Cardiac septum (tissue), 1 donor: ENCODE measurements around the gene PCDHA4. TPM values are rescaled to one million over a fixed set of nuclear protein-coding genes. Genes with fewer than 3 reads are reported as not detected.
A peak's percentile ranks its signal among the peaks of the same experiment; 100 is the strongest.
"Not testable (repeated sequence)": the region's sequence is repeated elsewhere in the genome, so short reads cannot be mapped to it uniquely, and the experiment has no call there.

Experiments
- DNase-seq: peaks from one replicate; pipeline ENCODE4 v3.0.0-alpha.2; 2020; ENCODE audit warnings: low spot score
- intact Hi-C: fragments of 100-400 bp; cut with DNase I; formaldehyde crosslinking; loops from one replicate; pipeline ENCODE4 v1.14.0; 2022
- total RNA-seq: library from RNA; stranded (reverse); fragmentation: NEBNext Ultra II Directional; extraction: Animal tissue kit (Norgen Biotek cat#: 25700); gene quantifications from one replicate; pipeline ENCODE4 v1.2.1, GENCODE V29; 2021
- donor health status: DM: no; HTN: no; CAD: no.

Gene PCDHA4
- total RNA-seq, 1 donor from 2014 or later, result 0.05 TPM

DNA sequence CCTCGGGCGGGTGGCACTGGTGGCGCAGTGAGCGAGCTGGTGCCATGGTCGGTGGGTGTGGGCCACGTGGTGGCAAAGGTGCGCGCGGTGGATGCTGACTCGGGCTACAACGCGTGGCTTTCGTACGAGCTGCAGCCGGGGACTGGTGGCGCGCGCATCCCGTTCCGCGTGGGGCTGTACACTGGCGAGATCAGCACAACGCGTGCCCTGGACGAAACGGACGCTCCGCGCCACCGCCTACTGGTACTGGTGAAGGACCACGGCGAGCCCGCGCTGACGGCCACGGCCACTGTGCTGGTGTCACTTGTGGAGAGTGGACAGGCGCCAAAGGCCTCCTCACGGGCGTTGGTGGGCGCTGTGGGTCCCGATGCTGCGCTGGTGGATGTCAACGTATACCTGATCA, 2.0 kb downstream of the PCDHA4 start:
- intact Hi-C loops, result no loop called here
- DNase-seq, result no peak

DNA sequence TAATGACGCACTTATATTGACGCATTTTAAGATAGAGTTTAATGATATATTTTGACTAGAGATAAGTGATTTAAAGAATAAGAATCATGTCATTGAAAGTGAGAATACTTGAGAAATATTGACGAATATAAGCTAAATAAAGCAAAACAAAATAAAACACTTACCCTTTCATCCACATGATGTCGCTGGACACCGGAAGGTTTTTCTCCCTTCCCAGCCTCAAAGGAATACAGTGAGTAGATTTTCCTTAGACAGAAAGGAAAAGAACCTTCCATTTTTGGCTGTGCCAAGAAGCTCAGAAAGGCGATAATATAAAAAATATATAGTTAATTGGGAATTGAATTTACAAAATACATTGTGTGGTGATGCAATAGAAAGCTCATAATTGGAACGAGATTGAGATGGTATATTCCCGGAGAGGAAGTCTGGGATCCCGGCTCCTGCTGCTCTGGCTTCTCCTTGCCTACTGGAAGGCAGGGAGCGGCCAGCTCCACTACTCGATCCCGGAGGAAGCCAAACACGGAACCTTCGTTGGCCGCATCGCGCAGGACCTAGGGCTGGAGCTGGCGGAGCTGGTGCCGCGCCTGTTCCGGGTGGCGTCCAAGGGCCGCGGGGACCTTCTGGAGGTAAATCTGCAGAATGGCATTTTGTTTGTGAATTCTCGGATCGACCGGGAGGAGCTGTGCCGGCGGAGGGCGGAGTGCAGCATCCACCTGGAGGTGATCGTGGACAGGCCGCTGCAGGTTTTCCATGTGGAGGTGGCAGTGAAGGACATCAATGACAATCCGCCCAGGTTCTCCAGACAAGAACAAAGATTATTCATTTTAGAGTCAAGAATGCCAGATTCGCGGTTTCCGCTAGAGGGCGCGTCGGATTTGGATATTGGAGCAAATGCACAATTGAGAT, 14.8 kb downstream of the PCDHA4 start, which contains the start of gene PCDHA5:
Gene PCDHA5, plus strand, starts transcription at position 239 of the 906 bp plus-strand sequence.
- no peak for DNase-seq
- intact Hi-C loops, result no loop called here

DNA sequence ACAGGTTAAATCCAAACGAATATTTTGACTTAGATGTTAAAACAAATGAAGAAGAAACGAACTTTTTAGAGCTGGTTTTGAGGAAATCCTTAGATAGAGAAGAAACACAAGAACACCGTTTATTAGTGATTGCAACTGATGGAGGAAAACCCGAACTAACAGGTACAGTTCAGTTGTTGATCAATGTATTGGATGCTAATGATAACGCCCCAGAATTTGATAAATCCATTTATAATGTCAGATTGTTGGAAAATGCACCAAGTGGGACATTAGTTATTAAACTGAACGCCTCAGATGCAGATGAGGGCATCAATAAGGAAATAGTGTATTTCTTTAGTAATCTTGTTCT, 15.4 kb downstream of the PCDHA4 start:
- intact Hi-C loops, result no loop called here
- DNase-seq, result no peak

DNA sequence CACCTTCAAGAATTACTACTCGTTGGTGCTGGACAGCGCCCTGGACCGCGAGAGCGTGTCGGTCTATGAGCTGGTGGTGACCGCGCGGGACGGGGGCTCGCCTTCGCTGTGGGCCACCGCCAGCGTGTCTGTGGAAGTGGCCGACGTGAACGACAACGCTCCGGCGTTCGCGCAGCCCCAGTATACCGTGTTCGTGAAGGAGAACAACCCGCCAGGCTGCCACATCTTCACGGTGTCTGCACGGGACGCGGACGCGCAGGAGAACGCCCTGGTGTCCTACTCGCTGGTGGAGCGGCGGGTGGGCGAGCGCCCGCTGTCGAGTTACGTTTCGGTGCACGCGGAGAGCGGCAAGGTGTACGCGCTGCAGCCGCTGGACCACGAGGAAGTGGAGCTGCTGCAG, 16.1 kb downstream of the PCDHA4 start:
- DNase-seq, intact Hi-C loops: not testable (repeated sequence)

DNA sequence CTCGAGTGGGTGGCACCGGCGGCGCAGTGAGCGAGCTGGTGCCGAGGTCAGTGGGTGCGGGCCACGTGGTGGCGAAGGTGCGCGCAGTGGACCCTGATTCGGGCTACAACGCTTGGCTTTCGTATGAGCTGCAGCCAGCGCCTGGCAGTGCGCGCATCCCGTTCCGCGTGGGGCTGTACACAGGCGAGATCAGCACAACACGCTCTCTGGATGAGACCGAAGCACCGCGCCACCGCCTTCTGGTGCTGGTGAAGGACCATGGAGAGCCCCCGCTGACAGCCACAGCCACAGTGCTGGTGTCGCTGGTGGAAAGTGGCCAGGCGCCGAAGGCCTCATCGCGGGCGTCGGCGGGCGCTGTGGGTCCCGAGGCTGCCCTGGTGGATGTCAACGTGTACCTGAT, 16.6 kb downstream of the PCDHA4 start:
- no peak for DNase-seq
- intact Hi-C loops, result no loop called here

DNA sequence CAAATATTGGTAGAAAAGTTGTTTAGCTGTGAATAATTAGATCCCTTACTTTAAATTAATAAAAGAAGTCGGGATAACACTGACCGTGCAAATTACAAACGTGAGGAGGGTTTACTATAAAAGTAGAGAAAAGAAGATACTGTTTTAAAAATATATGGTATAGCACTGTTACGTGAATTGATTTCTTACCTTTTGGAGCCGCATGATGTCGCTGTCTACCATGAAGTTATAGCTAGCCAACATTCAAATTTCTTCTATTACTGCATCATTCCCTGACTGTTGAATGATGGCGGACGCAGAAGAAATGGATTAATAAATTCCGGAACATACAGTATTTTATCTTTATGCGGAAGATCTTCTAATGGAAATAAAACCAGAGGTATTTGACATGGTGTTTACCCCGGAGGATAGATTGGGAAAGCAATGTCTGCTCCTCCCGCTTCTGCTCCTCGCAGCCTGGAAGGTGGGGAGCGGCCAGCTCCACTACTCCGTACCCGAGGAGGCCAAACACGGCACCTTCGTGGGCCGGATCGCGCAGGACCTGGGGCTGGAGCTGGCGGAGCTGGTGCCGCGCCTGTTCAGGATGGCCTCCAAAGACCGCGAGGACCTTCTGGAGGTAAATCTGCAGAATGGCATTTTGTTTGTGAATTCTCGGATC, 21.0 kb downstream of the PCDHA4 start, which contains the start of gene PCDHA6:
Gene PCDHA6, plus strand, starts transcription at position 257 of the 658 bp plus-strand sequence. Its CDS starts 132 bp downstream, at position 389.
- no peak for DNase-seq
- intact Hi-C loops, result no loop called here

DNA sequence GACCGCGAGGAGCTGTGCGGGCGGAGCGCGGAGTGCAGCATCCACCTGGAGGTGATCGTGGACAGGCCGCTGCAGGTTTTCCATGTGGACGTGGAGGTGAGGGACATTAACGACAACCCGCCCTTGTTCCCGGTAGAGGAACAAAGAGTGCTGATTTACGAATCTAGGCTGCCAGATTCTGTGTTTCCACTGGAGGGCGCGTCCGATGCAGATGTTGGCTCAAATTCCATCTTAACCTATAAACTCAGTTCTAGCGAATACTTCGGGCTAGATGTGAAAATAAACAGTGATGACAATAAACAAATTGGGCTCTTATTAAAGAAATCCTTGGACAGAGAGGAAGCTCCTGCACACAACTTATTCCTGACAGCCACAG, 21.5 kb downstream of the PCDHA4 start:
- intact Hi-C loops, result no loop called here

DNA sequence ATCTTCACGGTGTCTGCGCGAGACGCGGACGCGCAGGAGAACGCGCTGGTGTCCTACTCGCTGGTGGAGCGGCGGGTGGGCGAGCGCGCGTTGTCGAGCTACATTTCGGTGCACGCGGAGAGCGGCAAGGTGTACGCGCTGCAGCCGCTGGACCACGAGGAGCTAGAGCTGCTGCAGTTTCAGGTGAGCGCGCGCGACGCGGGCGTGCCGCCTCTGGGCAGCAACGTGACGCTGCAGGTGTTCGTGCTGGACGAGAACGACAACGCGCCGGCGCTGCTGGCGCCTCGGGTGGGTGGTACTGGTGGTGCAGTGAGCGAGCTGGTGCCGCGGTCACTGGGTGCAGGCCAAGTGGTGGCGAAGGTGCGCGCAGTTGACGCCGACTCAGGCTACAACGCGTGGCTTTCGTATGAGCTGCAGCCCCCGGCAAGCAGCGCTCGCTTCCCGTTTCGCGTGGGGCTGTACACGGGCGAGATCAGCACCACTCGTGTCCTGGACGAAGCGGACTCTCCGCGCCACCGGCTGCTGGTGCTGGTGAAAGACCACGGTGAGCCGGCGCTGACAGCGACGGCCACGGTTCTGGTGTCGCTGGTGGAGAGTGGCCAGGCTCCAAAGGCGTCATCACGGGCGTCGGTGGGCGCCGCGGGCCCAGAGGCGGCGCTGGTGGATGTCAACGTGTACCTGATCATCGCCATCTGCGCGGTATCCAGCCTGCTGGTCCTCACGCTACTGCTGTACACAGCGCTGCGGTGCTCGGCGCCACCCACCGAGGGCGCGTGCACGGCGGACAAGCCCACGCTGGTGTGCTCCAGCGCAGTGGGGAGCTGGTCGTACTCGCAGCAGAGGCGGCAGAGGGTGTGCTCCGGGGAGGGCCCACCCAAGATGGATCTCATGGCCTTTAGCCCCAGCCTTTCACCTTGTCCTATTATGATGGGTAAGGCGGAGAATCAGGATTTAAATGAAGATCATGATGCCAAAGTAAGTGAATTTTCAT, 22.9 kb downstream of the PCDHA4 start:
- DNase-seq, intact Hi-C loops: not testable (repeated sequence)

More for the DNA sequence above, 21.5 kb downstream of the PCDHA4 start:
- no peak for DNase-seq

DNA sequence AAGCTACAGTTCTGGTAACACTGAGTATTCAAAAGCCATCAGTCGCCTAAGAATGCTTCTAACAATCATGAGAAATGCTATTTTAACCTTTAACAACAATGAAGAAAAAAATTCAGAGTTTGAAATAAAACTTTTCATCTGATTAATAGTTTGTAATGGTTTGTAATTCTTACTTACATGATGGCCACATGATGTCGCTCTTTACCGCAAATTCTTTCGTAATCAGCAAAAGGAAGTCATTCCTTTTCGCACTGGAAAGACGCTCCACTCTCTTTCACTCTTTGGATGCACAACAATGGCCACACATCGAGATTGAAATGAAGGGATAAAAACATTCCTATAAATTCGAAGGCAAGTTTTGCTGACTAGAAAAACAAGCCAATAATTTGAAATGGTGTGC, 27.1 kb downstream of the PCDHA4 start, which contains the start of gene PCDHA7:
Gene PCDHA7, plus strand, starts transcription at position 277 of the 400 bp plus-strand sequence. Its CDS starts 115 bp downstream, at position 392.
- intact Hi-C loops, result no loop called here
- no peak for DNase-seq

DNA sequence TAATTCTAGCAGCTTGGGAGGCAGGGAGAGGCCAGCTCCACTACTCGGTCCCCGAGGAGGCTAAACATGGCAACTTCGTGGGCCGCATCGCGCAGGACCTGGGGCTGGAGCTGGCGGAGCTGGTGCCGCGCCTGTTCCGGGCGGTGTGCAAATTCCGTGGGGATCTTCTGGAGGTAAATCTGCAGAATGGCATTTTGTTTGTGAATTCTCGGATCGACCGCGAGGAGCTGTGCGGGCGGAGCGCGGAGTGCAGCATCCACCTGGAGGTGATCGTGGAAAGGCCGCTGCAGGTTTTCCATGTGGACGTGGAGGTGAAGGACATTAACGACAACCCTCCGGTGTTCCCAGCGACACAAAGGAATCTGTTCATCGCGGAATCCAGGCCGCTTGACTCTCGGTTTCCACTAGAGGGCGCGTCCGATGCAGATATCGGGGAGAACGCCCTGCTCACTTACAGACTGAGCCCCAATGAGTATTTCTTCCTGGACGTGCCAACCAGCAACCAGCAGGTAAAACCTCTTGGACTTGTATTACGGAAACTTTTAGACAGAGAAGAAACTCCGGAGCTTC, 27.7 kb downstream of the PCDHA4 start:
- intact Hi-C loops, DNase-seq: not testable (repeated sequence)

DNA sequence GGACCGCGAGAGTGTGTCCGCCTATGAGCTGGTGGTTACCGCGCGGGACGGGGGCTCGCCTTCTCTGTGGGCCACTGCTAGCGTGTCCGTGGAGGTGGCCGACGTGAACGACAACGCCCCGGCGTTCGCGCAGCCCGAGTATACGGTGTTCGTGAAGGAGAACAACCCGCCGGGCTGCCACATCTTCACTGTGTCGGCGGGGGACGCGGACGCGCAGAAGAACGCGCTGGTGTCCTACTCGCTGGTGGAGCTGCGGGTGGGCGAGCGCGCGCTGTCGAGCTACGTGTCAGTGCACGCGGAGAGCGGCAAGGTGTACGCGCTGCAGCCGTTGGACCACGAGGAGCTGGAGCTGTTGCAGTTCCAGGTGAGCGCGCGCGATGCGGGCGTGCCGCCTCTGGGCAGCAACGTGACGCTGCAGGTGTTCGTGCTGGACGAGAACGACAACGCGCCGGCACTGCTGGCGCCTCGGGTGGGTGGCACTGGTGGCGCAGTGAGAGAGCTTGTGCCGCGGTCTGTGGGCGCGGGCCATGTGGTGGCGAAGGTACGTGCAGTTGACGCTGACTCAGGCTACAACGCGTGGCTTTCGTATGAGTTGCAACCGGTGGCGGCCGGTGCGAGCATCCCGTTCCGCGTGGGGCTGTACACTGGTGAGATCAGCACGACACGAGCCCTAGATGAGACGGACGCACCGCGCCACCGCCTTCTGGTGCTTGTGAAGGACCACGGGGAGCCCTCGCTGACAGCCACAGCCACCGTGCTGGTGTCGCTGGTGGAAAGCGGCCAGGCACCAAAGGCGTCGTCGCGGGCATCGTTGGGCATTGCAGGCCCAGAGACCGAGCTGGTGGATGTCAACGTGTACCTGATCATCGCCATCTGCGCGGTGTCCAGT, 29.0 kb downstream of the PCDHA4 start:
- intact Hi-C loops, result no loop called here
- no peak for DNase-seq

DNA sequence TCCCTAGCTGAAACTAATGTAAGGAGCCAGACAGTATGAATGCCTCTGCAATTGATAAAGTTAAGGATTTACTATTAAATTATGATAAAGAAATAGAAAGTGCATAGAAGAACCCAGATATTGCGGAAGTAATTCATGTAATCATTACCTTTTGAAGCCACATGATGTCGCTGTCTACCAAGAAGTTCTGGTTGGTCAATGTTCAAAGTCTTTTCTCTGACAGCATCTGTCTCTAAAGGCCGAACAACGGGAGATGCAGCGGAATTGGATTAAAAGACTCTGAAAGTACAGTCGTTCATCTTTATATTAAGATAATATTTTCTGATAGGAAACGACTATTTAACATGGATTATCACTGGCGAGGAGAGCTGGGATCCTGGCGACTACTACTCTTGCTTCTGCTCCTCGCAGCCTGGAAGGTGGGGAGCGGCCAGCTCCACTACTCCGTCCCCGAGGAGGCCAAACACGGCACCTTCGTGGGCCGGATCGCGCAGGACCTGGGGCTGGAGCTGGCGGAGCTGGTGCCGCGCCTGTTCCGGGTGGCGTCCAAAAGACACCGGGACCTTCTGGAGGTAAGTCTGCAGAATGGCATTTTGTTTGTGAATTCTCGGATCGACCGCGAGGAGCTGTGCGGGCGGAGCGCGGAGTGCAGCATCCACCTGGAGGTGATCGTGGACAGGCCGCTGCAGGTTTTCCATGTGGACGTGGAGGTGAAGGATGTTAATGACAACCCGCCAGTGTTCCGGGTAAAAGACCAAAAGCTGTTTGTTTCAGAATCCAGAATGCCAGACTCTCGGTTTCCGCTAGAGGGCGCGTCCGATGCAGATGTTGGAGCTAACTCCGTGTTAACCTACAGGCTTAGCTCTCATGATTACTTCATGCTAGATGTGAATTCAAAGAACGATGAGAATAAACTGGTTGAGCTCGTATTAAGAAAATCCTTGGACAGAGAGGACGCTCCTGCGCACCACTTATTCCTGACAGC, 34.4 kb downstream of the PCDHA4 start, which contains the start of gene PCDHA8:
Gene PCDHA8, plus strand, starts transcription at position 210 of the 985 bp plus-strand sequence. Its CDS starts 135 bp downstream, at position 345.
- intact Hi-C loops, result no loop called here
- no peak for DNase-seq

DNA sequence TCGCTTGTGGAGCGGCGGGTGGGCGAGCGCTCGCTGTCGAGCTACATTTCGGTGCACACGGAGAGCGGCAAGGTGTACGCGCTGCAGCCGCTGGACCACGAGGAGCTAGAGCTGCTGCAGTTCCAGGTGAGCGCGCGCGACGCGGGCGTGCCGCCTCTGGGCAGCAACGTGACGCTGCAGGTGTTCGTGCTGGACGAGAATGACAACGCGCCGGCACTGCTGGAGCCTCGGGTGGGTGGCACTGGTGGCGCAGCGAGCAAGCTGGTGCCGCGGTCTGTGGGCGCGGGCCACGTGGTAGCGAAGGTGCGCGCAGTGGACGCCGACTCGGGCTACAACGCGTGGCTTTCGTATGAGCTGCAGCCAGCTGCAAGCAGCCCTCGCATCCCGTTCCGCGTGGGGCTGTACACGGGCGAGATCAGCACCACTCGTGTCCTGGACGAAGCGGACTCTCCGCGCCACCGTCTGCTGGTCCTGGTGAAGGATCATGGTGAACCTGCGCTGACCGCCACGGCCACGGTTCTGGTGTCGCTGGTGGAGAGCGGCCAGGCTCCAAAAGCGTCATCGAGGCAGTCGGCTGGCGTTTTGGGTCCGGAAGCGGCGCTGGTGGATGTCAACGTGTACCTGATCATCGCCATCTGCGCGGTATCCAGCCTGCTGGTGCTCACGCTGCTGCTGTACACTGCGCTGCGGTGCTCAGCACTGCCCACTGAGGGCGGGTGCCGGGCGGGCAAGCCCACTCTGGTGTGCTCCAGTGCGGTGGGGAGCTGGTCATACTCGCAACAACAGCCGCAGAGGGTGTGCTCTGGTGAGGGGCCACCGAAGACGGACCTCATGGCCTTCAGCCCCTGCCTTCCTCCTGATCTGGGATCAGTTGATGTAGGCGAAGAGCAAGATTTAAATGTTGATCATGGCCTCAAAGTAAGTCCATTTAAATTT, 36.2 kb downstream of the PCDHA4 start:
- intact Hi-C loops, result no loop called here
- no peak for DNase-seq

DNA sequence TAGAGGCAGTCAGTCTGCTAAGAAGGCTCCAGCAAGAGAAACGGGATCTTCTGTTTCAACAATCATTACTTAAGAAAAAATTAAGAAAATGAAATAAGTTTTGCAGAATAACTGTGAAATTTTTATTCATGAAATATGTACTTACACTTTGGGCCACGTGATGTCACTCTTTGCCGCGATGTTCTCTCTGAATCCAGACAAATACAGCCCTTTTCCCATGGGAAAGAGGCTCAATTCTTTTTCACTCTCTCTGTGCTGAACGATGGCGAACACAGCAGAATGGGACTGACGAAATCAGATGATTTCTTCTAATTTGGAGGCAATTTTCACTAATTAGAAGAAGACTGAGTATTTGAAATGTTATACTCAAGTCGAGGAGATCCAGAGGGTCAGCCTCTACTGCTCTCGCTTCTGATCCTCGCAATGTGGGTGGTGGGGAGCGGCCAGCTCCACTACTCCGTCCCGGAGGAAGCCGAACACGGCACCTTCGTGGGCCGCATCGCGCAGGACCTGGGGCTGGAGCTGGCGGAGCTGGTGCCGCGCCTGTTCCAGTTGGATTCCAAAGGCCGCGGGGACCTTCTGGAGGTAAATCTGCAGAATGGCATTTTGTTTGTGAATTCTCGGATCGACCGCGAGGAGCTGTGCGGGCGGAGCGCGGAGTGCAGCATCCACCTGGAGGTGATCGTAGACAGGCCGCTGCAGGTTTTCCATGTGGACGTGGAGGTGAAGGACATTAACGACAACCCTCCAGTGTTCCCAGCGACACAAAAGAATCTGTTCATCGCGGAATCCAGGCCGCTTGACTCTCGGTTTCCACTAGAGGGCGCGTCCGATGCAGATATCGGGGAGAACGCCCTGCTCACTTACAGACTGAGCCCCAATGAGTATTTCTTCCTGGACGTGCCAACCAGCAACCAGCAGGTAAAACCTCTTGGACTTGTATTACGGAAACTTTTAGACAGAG, 41.6 kb downstream of the PCDHA4 start, which contains the start of gene PCDHA9:
Gene PCDHA9, plus strand, starts transcription at position 244 of the 964 bp plus-strand sequence. Its CDS starts 114 bp downstream, at position 358.
- peak; percentile 59 for DNase-seq
- intact Hi-C loops, result not testable (repeated sequence)
